Ishikawa (cell line): ENCODE data around the gene PRKN.

Experiments
- CEBPB ChIP-seq: IDR thresholded peaks from 2 replicates; pipeline ENCODE4 v1.6.1; 2012
- CREB1 ChIP-seq: IDR thresholded peaks from 2 replicates; pipeline ENCODE4 v1.6.1; 2012; ENCODE audit warnings: low read depth
- EGR1 ChIP-seq: IDR thresholded peaks from 2 replicates; pipeline ENCODE4 v1.6.1; 2012
- EP300 ChIP-seq: IDR thresholded peaks from 2 replicates; pipeline ENCODE4 v1.6.1; 2012; ENCODE audit warnings: borderline replicate concordance
- FOXM1 ChIP-seq: IDR thresholded peaks from 2 replicates; pipeline ENCODE4 v1.6.1; 2012; ENCODE audit warnings: low read depth, borderline replicate concordance
- MAX ChIP-seq: IDR thresholded peaks from 2 replicates; pipeline ENCODE4 v1.6.1; 2012
- NFIC ChIP-seq: IDR thresholded peaks from 2 replicates; pipeline ENCODE4 v1.6.1; 2012
- RAD21 ChIP-seq: IDR thresholded peaks from 2 replicates; pipeline ENCODE4 v1.6.1; 2012; ENCODE audit warnings: low read depth
- REST ChIP-seq: IDR thresholded peaks from 2 replicates; pipeline ENCODE4 v1.6.1; 2012; ENCODE audit warnings: low read depth, mild to moderate bottlenecking
- TAF1 ChIP-seq: IDR thresholded peaks from 2 replicates; pipeline ENCODE4 v1.6.1; 2012; ENCODE audit warnings: low read depth, mild to moderate bottlenecking
- TCF12 ChIP-seq: IDR thresholded peaks from 2 replicates; pipeline ENCODE4 v1.6.1; 2012; ENCODE audit warnings: low read depth
- TEAD4 ChIP-seq: IDR thresholded peaks from 2 replicates; pipeline ENCODE4 v1.6.1; 2012
- USF1 ChIP-seq: IDR thresholded peaks from 2 replicates; pipeline ENCODE4 v1.6.1; 2012
- YY1 ChIP-seq: IDR thresholded peaks from 2 replicates; pipeline ENCODE4 v1.6.1; 2012; ENCODE audit warnings: low read depth
- ZBTB7A ChIP-seq: IDR thresholded peaks from 2 replicates; pipeline ENCODE4 v1.6.1; 2012; ENCODE audit warnings: low read depth

PRKN gene

DNA sequence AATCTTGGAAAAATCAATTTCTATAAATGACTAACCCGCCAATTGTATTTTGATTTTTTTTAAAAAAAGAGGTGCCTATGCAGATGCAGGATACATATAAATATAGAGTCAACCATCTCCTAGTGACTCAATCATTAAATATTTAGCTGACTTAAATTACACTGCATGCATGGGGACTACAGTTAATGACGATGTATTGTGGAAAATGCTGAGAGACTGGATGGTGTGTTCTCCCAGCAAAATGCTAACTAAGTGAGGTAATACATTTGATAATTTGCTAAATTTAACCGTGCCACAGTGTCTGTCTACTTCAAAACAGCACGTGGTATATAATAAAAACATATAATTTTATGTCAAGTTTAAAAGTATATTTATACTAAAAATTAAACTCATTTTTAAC is 341.6 kb downstream of the PRKN start:
- TF ChIP-seq CEBPB (no peak), RAD21 (no peak), CREB1 (no peak), NFIC (no peak), EGR1 (no peak), TAF1 (no peak), REST (no peak), TCF12 (no peak), FOXM1 (no peak)

GRCh38 chr6:162379757-162380409 is 347.7 kb downstream of the PRKN start:
- no peak for TF ChIP-seq YY1
- TF ChIP-seq CEBPB = no peak
- TF ChIP-seq FOXM1 = no peak
- TF ChIP-seq NFIC = no peak
- no peak for TF ChIP-seq TCF12
- TF ChIP-seq REST = no peak

DNA sequence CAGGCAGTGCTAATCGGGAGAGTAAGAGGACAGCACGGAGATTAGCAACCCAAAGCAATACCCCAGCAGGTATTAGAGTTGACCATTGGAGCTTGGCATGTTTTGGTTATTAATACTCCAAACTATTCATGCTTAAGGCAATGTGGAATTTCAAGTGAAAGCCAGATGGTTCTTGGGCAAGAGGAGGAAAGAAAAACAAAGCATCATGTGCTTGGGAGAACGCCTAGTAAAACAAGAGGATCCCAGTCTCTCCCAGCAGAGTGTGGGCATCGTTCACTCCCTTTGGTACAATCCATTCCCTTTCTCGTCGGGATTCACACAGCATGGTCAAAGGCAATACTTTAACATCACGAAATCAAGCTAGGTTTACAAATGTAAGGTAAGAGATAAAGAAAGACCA is 349.8 kb downstream of the PRKN start:
- TF ChIP-seq MAX (no peak), TEAD4 (no peak), TCF12 (no peak)

- TF ChIP-seq TAF1 = no peak
- TF ChIP-seq YY1 = no peak
- TF ChIP-seq MAX = no peak
- no peak for TF ChIP-seq NFIC
- no peak for TF ChIP-seq EGR1
- no peak for TF ChIP-seq FOXM1
- no peak for TF ChIP-seq CEBPB
- TF ChIP-seq USF1 = no peak
- TF ChIP-seq REST = no peak
- TF ChIP-seq TCF12 = no peak
- TF ChIP-seq TEAD4 = no peak
- TF ChIP-seq RAD21 = no peak
These were observed 353.7 kb downstream of the PRKN start for GRCh38 chr6:162373868-162374267.

DNA sequence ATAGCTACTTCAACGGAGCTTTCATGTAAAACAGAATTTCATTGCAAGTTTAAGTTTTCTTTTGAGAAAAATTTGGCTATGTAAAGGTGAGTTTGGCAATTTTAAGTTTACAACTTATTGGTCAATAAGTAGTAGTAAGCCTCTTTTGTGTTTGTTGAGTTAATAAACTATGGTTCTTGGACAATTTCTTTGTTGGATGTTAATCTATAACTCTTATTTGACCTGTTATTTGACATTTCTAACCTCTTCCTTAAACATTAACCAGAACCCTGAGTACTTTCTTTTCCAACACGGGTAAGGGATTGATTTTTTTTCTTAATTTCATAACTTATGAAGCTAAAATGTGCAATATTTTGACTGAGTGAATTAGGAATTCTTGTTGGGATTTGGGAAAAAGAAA is 354.4 kb downstream of the PRKN start:
- no peak for TF ChIP-seq YY1
- no peak for TF ChIP-seq RAD21
- no peak for TF ChIP-seq EP300
- TF ChIP-seq CEBPB = no peak
- no peak for TF ChIP-seq REST
- TF ChIP-seq TAF1 = no peak
- TF ChIP-seq ZBTB7A = no peak
- no peak for TF ChIP-seq FOXM1
- no peak for TF ChIP-seq USF1
- no peak for TF ChIP-seq NFIC
- no peak for TF ChIP-seq CREB1
- TF ChIP-seq TCF12 = no peak
- TF ChIP-seq TEAD4 = no peak
- no peak for TF ChIP-seq EGR1
- no peak for TF ChIP-seq MAX
